Measurements from ENCODE around the gene CEP112. TPM values are rescaled to one million over a fixed set of nuclear protein-coding genes. Genes with fewer than 3 reads are reported as not detected.

Gene CEP112
- polyA plus RNA-seq, 1 donor (not counting 4 experiments of a cell fraction or from before 2014, with no cell fraction given): 2.6 TPM

- Histone ChIP-seq H3K9me1 (ENCODE audit: control insufficient read depth, extremely low read depth, insufficient read depth, low read length) (no peaks in the 10 kb centered on the region), H3K4me1 (ENCODE audit: control insufficient read depth, extremely low read depth, insufficient read depth, low read length) (no peaks in the 10 kb centered on the region), H2AFZ (ENCODE audit: control insufficient read depth, low read length) (no peak overlapping the region), H3K9me3 (ENCODE audit: control insufficient read depth, low read depth, low read length) (no peaks in the 10 kb centered on the region), H3K27me3 (ENCODE audit: control insufficient read depth, extremely low read depth, insufficient read depth, low read length) (no peaks in the 10 kb centered on the region), H3K27ac (ENCODE audit: control insufficient read depth, insufficient read depth, low read length) (no peak overlapping the region), H3K4me3 (ENCODE audit: control insufficient read depth in 2 of 3, extremely low read depth in 1 of 3, insufficient read depth in 2 of 3, low read depth in 1 of 3, low read length in 3 of 3) (no peak overlapping the region), H3K36me3 (ENCODE audit: control insufficient read depth in 2 of 2, extremely low read depth in 1 of 2, insufficient read depth in 2 of 2, low read length in 2 of 2) (no peaks in the 10 kb centered on the region), H4K20me1 (ENCODE audit: control insufficient read depth, extremely low read depth, insufficient read depth, low read length) (no peaks in the 10 kb centered on the region), H3K9ac (ENCODE audit: control insufficient read depth, extremely low read depth, insufficient read depth, low read length) (no peak overlapping the region), H3K79me2 (ENCODE audit: control insufficient read depth, insufficient read depth, low read length) (no peaks in the 10 kb centered on the region), H3K4me2 (ENCODE audit: control insufficient read depth, extremely low read depth, insufficient read depth, low read depth, low read length) (no peak overlapping the region)
- no peak for DNase-seq (ENCODE audit: low read depth, low spot score)
- dilution Hi-C loops (cut with MboI; ENCODE audit: extremely low pct_ligation_motif_present, low sequenced_read_pairs): no loop called here
- FAIRE-seq: no peak
- no peak for TF ChIP-seq EZH2 (IDR thresholded peaks at IDR 0.05; ENCODE audit: low read length)
- TF ChIP-seq CTCF (optimal IDR thresholded peaks at IDR 0.05 in 1 of 3, IDR thresholded peaks at IDR 0.05 in 1 of 3, conservative IDR thresholded peaks at IDR 0.05 in 1 of 3; ENCODE audit: extremely low read depth in 1 of 3, insufficient read depth in 2 of 3, low read length in 3 of 3): no peak
These were observed 16.0 kb downstream of the CEP112 start for GRCh38 chr17:66175892-66176291.

GRCh38 chr17:66172691-66173223, 19.2 kb downstream of the CEP112 start:
- dilution Hi-C loops (cut with MboI; ENCODE audit: extremely low pct_ligation_motif_present, low sequenced_read_pairs): no loop called here
- Histone ChIP-seq H3K4me2 (ENCODE audit: control insufficient read depth, extremely low read depth, insufficient read depth, low read depth, low read length) (no peak overlapping the region), H3K4me1 (ENCODE audit: control insufficient read depth, extremely low read depth, insufficient read depth, low read length) (no peaks in the 10 kb centered on the region), H3K27me3 (ENCODE audit: control insufficient read depth, extremely low read depth, insufficient read depth, low read length) (no peaks in the 10 kb centered on the region), H4K20me1 (ENCODE audit: control insufficient read depth, extremely low read depth, insufficient read depth, low read length) (no peaks in the 10 kb centered on the region), H3K36me3 (ENCODE audit: control insufficient read depth in 2 of 2, extremely low read depth in 1 of 2, insufficient read depth in 2 of 2, low read length in 2 of 2) (no peaks in the 10 kb centered on the region), H3K79me2 (ENCODE audit: control insufficient read depth, insufficient read depth, low read length) (no peaks in the 10 kb centered on the region), H3K9me1 (ENCODE audit: control insufficient read depth, extremely low read depth, insufficient read depth, low read length) (no peaks in the 10 kb centered on the region), H3K9ac (ENCODE audit: control insufficient read depth, extremely low read depth, insufficient read depth, low read length) (no peak overlapping the region), H3K27ac (ENCODE audit: control insufficient read depth, insufficient read depth, low read length) (no peak overlapping the region), H3K4me3 (ENCODE audit: control insufficient read depth in 2 of 3, extremely low read depth in 1 of 3, insufficient read depth in 2 of 3, low read depth in 1 of 3, low read length in 3 of 3) (no peak overlapping the region), H3K9me3 (ENCODE audit: control insufficient read depth, low read depth, low read length) (no peaks in the 10 kb centered on the region), H2AFZ (ENCODE audit: control insufficient read depth, low read length) (no peak overlapping the region)
- no peak for TF ChIP-seq EZH2 (IDR thresholded peaks at IDR 0.05; ENCODE audit: low read length)
- TF ChIP-seq CTCF (optimal IDR thresholded peaks at IDR 0.05 in 1 of 3, IDR thresholded peaks at IDR 0.05 in 1 of 3, conservative IDR thresholded peaks at IDR 0.05 in 1 of 3; ENCODE audit: extremely low read depth in 1 of 3, insufficient read depth in 2 of 3, low read length in 3 of 3): no peak
- DNase-seq (ENCODE audit: low read depth, low spot score) (no peak), FAIRE-seq (no peak)

Data from keratinocyte (primary cell).